ENCODE data around the gene CITED2. TPM values are rescaled to one million over a fixed set of nuclear protein-coding genes. Genes with fewer than 3 reads are reported as not detected.
"Not testable (repeated sequence)": the region's sequence is repeated elsewhere in the genome, so short reads cannot be mapped to it uniquely, and the experiment has no call there.

CITED2 gene
- polyA plus RNA-seq, 12 donors, result 70.4 to 168 (median 92.2) TPM; not detected in 1

DNA sequence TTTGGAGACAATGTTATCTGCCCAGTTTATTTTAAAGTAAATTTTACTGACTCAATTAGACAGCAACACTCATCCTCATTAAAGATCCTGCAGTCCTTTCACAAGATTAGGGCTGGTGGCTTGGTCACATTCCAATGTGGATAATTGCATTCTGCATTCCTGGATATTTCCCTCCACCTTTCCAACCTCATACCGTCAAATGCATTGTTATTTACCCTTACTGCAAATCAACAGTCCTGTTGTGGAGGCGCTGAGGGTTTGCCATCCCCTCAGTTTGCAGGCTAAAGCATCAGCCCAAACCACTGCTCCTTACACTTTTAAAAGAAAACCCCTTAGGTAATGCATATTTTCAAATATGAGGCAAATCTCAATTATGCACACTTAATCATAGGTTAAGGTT is 5.4 kb downstream of the CITED2 start:
- DNase-seq, result no peak

- DNase-seq, result no peak
Observed at GRCh38 chr6:139368661-139369060, 5.8 kb downstream of the CITED2 start.

- no peak for DNase-seq
Observed at GRCh38 chr6:139367810-139368351, 6.6 kb downstream of the CITED2 start.

- no peak for DNase-seq
Observed at GRCh38 chr6:139364982-139365379, 9.5 kb downstream of the CITED2 start.

- peak; percentile 57 for DNase-seq
Observed at GRCh38 chr6:139364302-139364981, 10.0 kb downstream of the CITED2 start.

- DNase-seq, result not testable (repeated sequence)
Observed at GRCh38 chr6:139363797-139364196, 10.7 kb downstream of the CITED2 start.

DNA sequence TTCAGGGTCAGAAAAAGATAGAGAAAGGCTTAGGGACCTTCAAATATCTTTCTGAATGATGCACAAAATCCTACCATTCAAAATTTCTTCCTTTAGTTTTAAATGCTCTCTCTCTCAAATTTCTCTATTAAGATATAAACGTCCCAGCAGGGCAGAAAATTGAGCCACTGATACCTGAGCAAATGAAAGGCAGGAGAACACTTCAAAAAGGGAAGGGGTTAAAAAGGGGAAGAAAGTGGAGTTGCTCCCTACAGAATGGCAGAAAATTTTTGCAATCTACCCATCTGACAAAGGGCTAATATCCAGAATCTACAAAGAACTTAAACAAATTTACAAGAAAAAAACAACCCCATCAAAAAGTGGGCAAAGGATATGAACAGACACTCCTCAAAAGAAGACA is 11.3 kb downstream of the CITED2 start:
- not testable (repeated sequence) for DNase-seq

DNA sequence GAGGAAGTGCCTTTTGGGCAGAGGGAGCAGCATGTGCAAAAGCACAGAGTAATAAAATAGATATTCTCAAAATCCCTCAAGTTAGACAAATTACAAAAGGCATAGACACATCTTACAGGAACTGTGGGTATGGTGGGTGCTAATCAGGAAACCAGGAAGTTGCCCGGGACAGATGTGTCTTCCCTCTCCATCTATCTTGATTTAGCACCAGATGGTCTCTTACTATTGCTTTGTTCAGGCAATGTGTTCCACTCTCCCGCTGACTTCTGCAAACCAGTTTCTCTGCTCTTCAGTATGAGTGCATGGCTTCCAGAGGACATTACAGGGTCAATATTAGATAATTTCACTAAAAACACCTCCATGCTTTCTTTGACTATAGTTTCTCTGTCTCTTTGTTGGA is 13.2 kb downstream of the CITED2 start:
- DNase-seq, result no peak

DNA sequence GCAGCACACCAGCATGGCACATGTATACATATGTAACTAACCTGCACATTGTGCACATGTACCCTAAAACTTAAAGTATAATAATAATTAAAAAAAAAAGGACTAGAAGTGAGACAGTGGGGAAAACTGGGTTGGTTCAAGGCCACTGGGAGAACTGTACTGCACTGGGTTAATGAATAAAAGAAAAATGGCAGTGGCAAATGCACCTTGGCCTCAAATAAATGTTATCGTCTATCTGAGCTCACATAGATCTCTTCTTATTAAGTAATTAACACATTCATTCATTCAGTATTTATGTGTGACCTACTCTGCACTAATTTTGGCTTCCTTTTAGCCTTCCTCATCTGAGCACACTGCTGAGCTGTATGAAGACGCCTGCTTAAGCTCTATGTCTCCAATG is 17.5 kb downstream of the CITED2 start:
- no peak for DNase-seq

- no peak for DNase-seq
Observed at GRCh38 chr6:139355777-139356445, 18.5 kb downstream of the CITED2 start.

DNA sequence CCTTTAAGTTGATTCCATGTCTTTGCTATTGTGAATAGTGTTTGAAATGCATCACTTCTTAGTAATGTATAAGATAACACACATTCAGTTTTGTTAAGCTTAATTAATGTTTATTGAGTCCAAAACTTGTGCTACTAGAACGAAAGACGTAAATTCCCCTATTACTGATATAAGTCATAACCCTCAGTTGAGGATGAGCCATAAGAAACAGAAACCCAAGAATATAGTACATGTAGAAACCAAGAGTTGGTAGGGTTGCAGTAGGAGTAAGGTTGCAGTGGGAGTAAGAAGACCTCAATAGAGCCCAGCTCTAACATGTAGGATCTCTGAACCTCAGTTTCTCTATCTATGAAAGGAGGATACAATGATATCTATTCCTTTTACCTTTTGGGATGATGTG is 19.3 kb downstream of the CITED2 start:
- DNase-seq, result no peak

GRCh38 chr6:139354189-139354588 is 20.3 kb downstream of the CITED2 start:
- DNase-seq, result peak; percentile 27

DNA sequence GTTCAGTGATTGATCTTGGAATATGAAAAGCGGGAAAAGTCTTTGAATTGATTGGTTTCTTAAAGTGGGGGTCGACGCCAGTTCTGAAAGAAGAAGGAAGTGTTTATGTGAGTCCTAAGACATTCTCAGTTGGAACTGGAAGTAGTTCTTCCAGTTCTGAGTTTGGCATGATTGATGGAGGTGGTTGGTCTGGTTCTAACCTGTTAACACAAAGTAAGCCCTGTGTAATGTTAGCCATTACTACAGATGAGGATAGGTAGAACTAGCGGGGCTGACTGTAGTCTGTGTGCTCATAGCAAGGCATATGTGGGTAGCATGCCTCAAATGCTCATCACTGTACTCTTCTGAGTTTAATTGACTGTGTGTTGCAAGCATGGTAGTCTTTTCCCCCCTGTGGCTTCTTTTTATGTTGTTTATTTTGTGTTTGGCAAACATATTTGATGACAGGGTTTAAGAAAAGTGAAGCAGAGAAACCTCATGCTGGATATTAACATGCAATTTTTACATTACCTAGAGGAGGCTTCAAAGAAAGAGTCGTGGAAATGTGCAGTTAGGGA is 24.9 kb downstream of the CITED2 start:
- no peak for DNase-seq

DNA sequence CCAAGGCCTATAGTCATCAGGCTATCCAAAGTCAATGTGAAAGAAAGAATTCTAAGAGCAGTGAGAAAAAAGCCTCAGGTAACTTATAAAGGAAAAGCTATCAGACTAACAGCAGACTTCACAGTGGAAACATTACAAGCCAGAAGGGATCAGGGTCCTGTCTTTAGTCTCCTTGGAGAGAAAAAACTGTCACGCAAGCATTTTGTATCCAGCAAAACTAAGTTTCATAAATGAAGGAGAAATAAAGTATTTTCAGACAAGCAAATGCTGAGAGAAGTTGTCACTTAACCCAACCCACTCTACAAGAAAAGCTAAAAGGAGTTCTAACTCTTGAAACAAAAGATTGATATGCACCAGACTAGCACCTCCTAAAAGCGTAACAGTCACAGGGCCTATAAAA is 28.1 kb downstream of the CITED2 start:
- no peak for DNase-seq

DNA sequence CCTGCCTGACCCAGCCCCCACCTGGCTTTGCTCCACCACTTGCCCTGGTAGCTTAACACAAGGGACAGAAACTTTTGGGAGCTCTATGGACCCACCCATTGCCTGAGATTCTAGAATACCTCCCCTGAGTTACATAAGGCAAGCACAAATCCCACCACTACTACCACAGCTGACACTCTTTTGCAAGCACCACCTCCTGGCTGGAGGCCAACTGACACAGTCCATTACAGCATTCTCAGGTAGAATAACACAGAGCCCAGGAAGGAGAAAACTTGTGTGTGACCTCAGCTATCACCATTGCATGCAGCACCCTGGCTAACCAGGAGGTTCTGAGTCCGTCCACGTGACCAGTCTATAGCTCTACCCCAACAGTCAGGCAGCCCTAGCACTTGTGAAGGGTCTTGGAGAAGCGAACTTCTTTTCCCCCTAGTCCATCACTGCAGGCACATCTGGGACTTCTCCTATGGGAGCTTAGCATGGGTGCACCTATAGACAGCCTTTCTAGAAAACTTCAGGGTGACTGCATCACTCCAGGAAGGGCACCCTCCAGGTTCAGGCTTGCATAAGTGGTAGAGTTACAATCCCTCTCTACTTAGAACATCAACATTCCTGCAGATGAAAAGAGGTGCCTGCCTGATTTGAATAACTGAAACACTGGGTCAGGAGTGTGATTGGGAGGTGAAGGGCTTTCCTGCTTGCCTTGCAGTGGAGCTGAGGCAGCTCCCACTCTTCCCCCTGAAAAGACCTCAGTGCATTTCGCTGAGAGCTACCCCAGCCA is 30.1 kb downstream of the CITED2 start:
- DNase-seq, result no peak

- DNase-seq, result no peak
Observed at GRCh38 chr6:139343052-139343750, 31.2 kb downstream of the CITED2 start.

GRCh38 chr6:139341060-139341459 is 33.4 kb downstream of the CITED2 start:
- DNase-seq, result no peak

- peak; percentile 46 for DNase-seq
Observed at GRCh38 chr6:139338795-139339194, 35.7 kb downstream of the CITED2 start.

- DNase-seq, result no peak
Observed at GRCh38 chr6:139337830-139338229, 36.6 kb downstream of the CITED2 start.

DNA sequence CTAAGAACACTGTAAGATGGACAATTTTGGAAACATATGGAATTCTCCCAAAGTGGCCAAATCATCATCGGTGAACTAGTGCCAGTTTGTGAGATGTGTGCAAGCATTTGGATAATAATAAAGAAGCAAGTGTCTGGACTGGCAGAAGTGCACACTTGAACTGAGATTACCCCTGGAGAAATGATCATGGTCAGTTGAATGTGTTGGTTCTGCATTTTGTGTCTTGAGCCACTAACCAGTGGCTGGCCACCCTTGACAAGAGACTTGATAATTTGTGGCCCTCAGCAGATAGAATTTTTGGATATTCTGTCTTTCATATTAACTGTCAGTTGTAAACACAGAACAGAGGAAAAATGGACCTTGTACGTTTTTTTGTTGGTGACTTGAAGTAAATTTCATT is 37.4 kb downstream of the CITED2 start:
- no peak for DNase-seq

GRCh38 chr6:139336488-139336887 is 38.0 kb downstream of the CITED2 start:
- no peak for DNase-seq
